Smooth muscle cell of the coronary artery (primary cell): ENCODE measurements around the gene FRG2C. TPM values are rescaled to one million over a fixed set of nuclear protein-coding genes. Genes with fewer than 3 reads are reported as not detected.

Experiments used
- total RNA-seq: library from RNA; depleted of rRNA; stranded (reverse); fragments of >200 nt; gene quantifications from 2 replicates; pipeline ENCODE4 v1.2.3, GENCODE V29; 2014; ENCODE audit warnings: low replicate concordance

The FRG2C gene
- not detected in 2 replicates for total RNA-seq

DNA sequence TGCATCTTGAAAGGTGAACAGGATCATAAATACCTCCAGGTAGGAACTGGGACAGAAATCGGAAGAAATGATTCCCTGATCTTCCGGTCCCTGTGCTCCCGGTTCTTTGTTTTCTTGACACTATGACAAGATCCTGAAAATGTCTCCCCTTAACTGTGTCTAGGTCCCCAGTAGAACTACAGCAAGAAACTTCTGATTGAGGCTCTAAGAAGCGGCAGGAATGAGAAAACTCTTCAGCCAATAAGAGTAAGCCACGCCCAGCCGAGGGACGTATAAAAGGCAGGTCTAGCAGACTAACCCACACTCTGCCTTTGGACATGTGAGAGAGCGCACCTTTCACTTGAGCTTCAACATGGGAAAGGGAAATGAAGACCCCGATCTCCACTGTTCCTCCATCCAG lies at the start of gene FRG2C:
Gene FRG2C, plus strand, starts transcription at position 301 of the 400 bp plus-strand sequence. Its CDS starts 52 bp downstream, at position 353.

Other genes starting within 250 kb of the FRG2C start
- 13.9 and 15.2 TPM in 2 replicates for gene ZNF717, start 121.2 kb downstream of the FRG2C start, total RNA-seq